Measurements from ENCODE around the gene EMC1. TPM values are rescaled to one million over a fixed set of nuclear protein-coding genes. Genes with fewer than 3 reads are reported as not detected.
"Not testable (repeated sequence)": the region's sequence is repeated elsewhere in the genome, so short reads cannot be mapped to it uniquely, and the experiment has no call there.

The EMC1 gene
- total RNA-seq, 6 experiments from 2014 or later: 86.8 to 106 (median 93.6) TPM

DNA sequence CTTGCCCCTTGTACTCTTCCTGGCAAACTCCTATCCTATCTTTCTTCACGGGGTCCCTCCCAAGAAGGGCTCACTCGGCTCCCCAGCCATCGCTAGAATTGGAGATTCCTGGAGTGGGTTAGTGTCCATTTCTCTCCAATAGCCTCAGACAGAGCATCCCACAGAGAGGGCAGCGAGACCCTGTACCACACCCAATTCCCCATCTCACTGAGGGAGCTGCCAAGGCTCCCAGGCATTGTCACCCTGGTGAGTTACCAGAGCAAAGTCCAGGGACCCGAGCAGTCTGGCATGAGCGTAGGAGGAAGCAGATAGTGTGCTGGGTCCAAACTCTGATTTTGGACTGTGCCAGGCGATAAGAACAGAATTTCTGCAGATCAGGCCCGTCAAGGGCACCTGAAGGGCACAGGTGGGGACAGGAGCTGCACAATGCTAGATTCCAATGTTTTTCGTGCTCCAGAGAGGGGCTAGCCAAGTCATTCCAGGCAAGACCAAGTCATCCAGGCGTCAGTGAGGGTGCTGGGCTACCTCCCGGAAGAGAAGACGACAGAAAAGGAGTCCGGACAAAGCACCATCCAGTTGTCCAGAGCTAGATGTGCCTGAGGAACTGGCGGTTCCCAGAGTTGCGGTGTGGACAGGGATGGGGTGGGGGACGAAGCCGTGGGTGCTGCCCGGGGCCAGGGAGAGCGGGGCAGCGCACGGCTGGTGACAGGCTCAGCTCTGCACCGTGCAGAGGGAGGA is 22.0 kb upstream of the EMC1 start:
- Mint-ChIP-seq H3K4me3 (no peak overlapping the region), H3K36me3 (ENCODE audit: low read depth) (peaks cover 9% of the 10 kb centered on the region), H3K27ac (no peak overlapping the region), H3K27me3 (ENCODE audit: insufficient read depth) (peaks cover 8% of the 10 kb centered on the region; the same call in 1 of the 2 replicates), H3K9me3 (peaks cover 12% of the 10 kb centered on the region), H3K4me1 (ENCODE audit: low read depth) (peaks cover 7% of the 10 kb centered on the region; the same call in 1 of the 2 replicates)
- DNase-seq: no peak
- no peak for TF ChIP-seq CTCF (IDR thresholded peaks at IDR 0.05)

- Mint-ChIP-seq H3K4me1 (ENCODE audit: low read depth) (peaks cover 7% of the 10 kb centered on the region; the same call in 1 of the 2 replicates), H3K9me3 (peaks cover 12% of the 10 kb centered on the region), H3K36me3 (ENCODE audit: low read depth) (peaks cover 9% of the 10 kb centered on the region), H3K4me3 (no peak overlapping the region), H3K27ac (no peak overlapping the region), H3K27me3 (ENCODE audit: insufficient read depth) (peaks cover 8% of the 10 kb centered on the region; the same call in 1 of the 2 replicates)
- no peak for TF ChIP-seq CTCF (IDR thresholded peaks at IDR 0.05)
- no peak for DNase-seq
Measured at GRCh38 chr1:19272064-19272463, 20.7 kb upstream of the EMC1 start.

- H3K27me3 Mint-ChIP-seq (ENCODE audit: insufficient read depth); H3K27ac Mint-ChIP-seq; H3K4me1 Mint-ChIP-seq (ENCODE audit: low read depth); DNase-seq; H3K4me3 Mint-ChIP-seq; H3K9me3 Mint-ChIP-seq; H3K36me3 Mint-ChIP-seq (ENCODE audit: low read depth): not testable (repeated sequence)
Measured at GRCh38 chr1:19270343-19270730, 19.0 kb upstream of the EMC1 start.

DNA sequence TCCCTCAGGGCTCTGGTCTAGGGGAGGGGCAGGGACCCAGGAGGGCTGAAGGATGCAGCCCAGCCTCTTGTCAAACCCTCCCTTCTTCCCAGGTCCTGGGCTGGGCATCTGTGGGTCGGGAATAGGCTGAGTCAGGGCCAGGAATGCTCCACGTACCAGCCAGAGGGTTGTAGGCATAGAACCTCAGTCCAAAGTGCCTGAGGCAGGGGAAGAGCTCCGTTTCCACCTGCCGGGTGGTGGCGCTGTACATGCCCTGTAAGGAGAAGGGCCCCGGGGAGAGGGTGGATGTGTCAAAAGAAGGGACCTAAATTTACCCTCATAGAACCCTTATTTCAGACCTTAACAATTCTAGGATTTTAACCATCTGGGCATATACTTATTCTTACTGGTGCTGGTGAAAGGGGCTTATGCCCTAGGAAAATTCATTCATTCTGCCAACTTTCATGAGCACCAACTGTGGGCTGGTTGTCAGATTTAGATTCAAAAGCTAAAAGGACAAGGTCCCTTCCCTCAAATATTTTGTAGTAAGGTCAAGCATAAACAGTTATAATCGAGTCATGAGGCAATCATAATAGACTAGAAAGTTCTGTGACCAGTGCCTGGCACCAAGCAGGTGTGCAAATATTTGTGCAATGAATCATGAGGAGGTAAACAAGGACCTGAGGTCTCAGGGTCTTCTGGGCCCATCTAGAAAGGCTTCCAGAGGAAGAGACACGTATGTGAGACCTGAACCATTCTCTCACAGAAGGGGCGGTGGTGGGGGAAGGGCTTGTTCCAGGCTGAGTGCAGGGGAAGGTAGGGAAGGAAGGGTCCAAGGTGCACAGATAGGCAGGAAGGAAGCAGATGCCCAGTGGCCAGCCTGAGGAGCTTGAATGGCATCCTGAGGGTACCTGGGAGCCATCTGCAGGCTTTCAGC is 18.4 kb upstream of the EMC1 start:
- not testable (repeated sequence) for H3K9me3 Mint-ChIP-seq; H3K4me3 Mint-ChIP-seq; H3K27me3 Mint-ChIP-seq (ENCODE audit: insufficient read depth); H3K27ac Mint-ChIP-seq; H3K36me3 Mint-ChIP-seq (ENCODE audit: low read depth); H3K4me1 Mint-ChIP-seq (ENCODE audit: low read depth)
- peak; percentile 32 for DNase-seq
- peak; percentile 71 for TF ChIP-seq CTCF (IDR thresholded peaks at IDR 0.05)

- Mint-ChIP-seq H3K4me1 (ENCODE audit: low read depth) (peaks cover 7% of the 10 kb centered on the region; the same call in 1 of the 2 replicates), H3K36me3 (ENCODE audit: low read depth) (no peaks in the 10 kb centered on the region; the same call in 1 of the 2 replicates), H3K27me3 (ENCODE audit: insufficient read depth) (peaks cover 4% of the 10 kb centered on the region; the same call in 1 of the 2 replicates), H3K4me3 (no peak overlapping the region), H3K27ac (no peak overlapping the region), H3K9me3 (peaks cover 3% of the 10 kb centered on the region; the same call in 1 of the 2 replicates)
- TF ChIP-seq CTCF (IDR thresholded peaks at IDR 0.05): no peak
- DNase-seq: no peak
Measured at GRCh38 chr1:19268445-19268844, 17.1 kb upstream of the EMC1 start.

Data from HFFc6 (cell line).